ENCODE data around the gene C2CD5.
A peak's percentile ranks its signal among the peaks of the same experiment; 100 is the strongest.
"Not testable (repeated sequence)": the region's sequence is repeated elsewhere in the genome, so short reads cannot be mapped to it uniquely, and the experiment has no call there.

C2CD5 gene

GRCh38 chr12:22458298-22458937, 85.9 kb downstream of the C2CD5 start:
- TF ChIP-seq Cebpa-rat (IDR thresholded peaks at IDR 0.05) = no peak
- Histone ChIP-seq H3K4me3 (no peak overlapping the region), H4K20me1 (no peaks in the 10 kb centered on the region), H3K4me2 (peak overlapping the region in 1 of 11 experiments; percentile 12; a peak in 1 of 22 replicates), H3K36me3 (peaks cover 5 to 47% (median 20%) of the 10 kb centered on the region in 11 experiments; a peak in 15 of 22 replicates), H3K27me3 (no peaks in the 10 kb centered on the region), H3K27ac (no peak overlapping the region), H3K4me1 (peaks cover 0 to 11% (median 0%) of the 10 kb centered on the region in 10 experiments; a peak in 4 of 20 replicates), H3K9ac (no peak overlapping the region), H3K9me3 (replicated peaks in 1 of 11) (no peaks in the 10 kb centered on the region)

GRCh38 chr12:22457085-22457484, 87.3 kb downstream of the C2CD5 start:
- TF ChIP-seq Cebpa-rat (IDR thresholded peaks at IDR 0.05) = no peak
- peaks cover 11 to 57% (median 24%) of the 10 kb centered on the region in 11 experiments; a peak in 15 of 22 replicates for H3K36me3 ChIP-seq

DNA sequence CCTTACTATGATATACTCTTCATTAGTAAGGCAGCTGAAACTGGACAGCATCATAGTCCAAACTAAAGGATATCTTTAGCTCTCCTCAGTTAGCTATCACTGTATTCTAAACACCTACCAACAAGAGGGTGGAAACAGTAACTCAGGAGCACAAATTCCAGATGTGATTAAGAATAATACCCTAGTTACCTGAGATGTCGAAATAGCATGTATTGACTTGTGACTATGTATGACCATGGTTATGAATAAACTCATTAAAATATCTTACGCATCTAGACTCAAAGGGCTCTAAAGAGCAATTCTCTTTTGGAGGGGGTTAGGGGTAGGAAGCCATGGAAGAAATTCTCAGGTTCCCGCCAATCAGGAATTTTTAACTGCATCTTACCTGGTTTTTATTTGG, 90.8 kb downstream of the C2CD5 start:
- H3K9me3 ChIP-seq (replicated peaks in 1 of 11) = 0 out of 22 replicates have a peak, but pooled peaks cover 0 to 4% (median 0%) of the 10 kb centered on the region in 11 experiments
- H3K4me2 ChIP-seq = no peak overlapping the region
- H3K4me1 ChIP-seq = peaks cover 0 to 11% (median 0%) of the 10 kb centered on the region in 10 experiments; a peak in 4 of 20 replicates
- peaks cover 20 to 73% (median 33%) of the 10 kb centered on the region in 11 experiments; a peak in 19 of 22 replicates for H3K36me3 ChIP-seq
- no peaks in the 10 kb centered on the region for H4K20me1 ChIP-seq
- H3K9ac ChIP-seq = no peak overlapping the region
- no peak overlapping the region for H3K27ac ChIP-seq
- TF ChIP-seq Cebpa-rat (IDR thresholded peaks at IDR 0.05) = no peak
- H3K4me3 ChIP-seq = no peak overlapping the region
- H3K27me3 ChIP-seq = no peaks in the 10 kb centered on the region

More at GRCh38 chr12:22457085-22457484, 87.3 kb downstream of the C2CD5 start:
- Histone ChIP-seq H3K4me2 (no peak overlapping the region), H4K20me1 (no peaks in the 10 kb centered on the region), H3K9me3 (replicated peaks in 1 of 11) (no peaks in the 10 kb centered on the region), H3K27me3 (no peaks in the 10 kb centered on the region), H3K27ac (no peak overlapping the region), H3K4me3 (no peak overlapping the region), H3K4me1 (peaks cover 0 to 11% (median 0%) of the 10 kb centered on the region in 10 experiments; a peak in 4 of 20 replicates), H3K9ac (no peak overlapping the region)

GRCh38 chr12:22447223-22447622, 97.1 kb downstream of the C2CD5 start:
- Histone ChIP-seq H3K36me3 (peaks cover 6 to 38% (median 13%) of the 10 kb centered on the region in 11 experiments; a peak in 15 of 22 replicates), H3K27me3 (no peaks in the 10 kb centered on the region)

DNA sequence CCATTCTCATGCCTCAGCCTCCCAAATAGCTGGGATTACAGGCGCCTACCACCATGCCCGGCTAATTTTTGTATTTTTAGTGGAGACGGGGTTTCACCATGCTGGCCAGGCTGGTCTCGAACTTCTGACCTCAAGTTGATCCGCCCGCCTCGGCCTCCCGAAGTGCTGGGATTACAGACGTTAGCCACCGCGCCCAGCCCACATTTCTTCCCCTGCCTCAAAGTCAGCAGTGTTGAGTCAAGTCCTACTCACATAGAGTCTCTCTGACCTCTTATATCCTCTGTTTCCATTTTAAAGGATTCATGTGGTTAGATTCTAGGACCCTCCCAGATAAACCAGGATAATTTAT, 100.1 kb downstream of the C2CD5 start:
- H3K27ac ChIP-seq; H3K4me3 ChIP-seq; H3K9ac ChIP-seq; H3K27me3 ChIP-seq; H3K9me3 ChIP-seq (replicated peaks in 1 of 11); H4K20me1 ChIP-seq: not testable (repeated sequence)
- H3K36me3 ChIP-seq = peaks cover 0 to 17% (median 2%) of the 10 kb centered on the region in 11 experiments; a peak in 6 of 22 replicates
- peak overlapping the region in 7 of 11 experiments; percentile 24 to 75 (median 55); a peak in 10 of 22 replicates for H3K4me2 ChIP-seq
- H3K4me1 ChIP-seq = peaks cover 0 to 15% (median 11%) of the 10 kb centered on the region in 10 experiments; a peak in 9 of 20 replicates

More at GRCh38 chr12:22447223-22447622, 97.1 kb downstream of the C2CD5 start:
- no peak overlapping the region for H3K9ac ChIP-seq
- H3K9me3 ChIP-seq (replicated peaks in 1 of 11) = 0 out of 22 replicates have a peak, but pooled peaks cover 0 to 4% (median 0%) of the 10 kb centered on the region in 11 experiments
- H3K4me2 ChIP-seq = no peak overlapping the region
- no peak for TF ChIP-seq Cebpa-rat (IDR thresholded peaks at IDR 0.05)
- no peaks in the 10 kb centered on the region for H4K20me1 ChIP-seq
- no peak overlapping the region for H3K4me3 ChIP-seq
- no peak overlapping the region for H3K27ac ChIP-seq
- H3K4me1 ChIP-seq = peaks cover 0 to 15% (median 11%) of the 10 kb centered on the region in 10 experiments; a peak in 9 of 20 replicates

- H4K20me1 ChIP-seq = no peaks in the 10 kb centered on the region
- no peak overlapping the region; a peak in 1 of 22 replicates for H3K9ac ChIP-seq
- H3K9me3 ChIP-seq (replicated peaks in 1 of 11) = no peaks in the 10 kb centered on the region
- peaks cover 0 to 15% (median 11%) of the 10 kb centered on the region in 10 experiments; a peak in 9 of 20 replicates for H3K4me1 ChIP-seq
- H3K36me3 ChIP-seq = peaks cover 0 to 12% (median 0%) of the 10 kb centered on the region in 11 experiments; a peak in 3 of 22 replicates
- TF ChIP-seq Cebpa-rat (IDR thresholded peaks at IDR 0.05) = no peak
- H3K4me3 ChIP-seq = no peak overlapping the region
- H3K4me2 ChIP-seq = peak overlapping the region; percentile 22 to 75 (median 42); a peak in 18 of 22 replicates
- H3K27ac ChIP-seq = no peak overlapping the region
- no peaks in the 10 kb centered on the region for H3K27me3 ChIP-seq
These were observed 100.7 kb downstream of the C2CD5 start for GRCh38 chr12:22443379-22444316.

DNA sequence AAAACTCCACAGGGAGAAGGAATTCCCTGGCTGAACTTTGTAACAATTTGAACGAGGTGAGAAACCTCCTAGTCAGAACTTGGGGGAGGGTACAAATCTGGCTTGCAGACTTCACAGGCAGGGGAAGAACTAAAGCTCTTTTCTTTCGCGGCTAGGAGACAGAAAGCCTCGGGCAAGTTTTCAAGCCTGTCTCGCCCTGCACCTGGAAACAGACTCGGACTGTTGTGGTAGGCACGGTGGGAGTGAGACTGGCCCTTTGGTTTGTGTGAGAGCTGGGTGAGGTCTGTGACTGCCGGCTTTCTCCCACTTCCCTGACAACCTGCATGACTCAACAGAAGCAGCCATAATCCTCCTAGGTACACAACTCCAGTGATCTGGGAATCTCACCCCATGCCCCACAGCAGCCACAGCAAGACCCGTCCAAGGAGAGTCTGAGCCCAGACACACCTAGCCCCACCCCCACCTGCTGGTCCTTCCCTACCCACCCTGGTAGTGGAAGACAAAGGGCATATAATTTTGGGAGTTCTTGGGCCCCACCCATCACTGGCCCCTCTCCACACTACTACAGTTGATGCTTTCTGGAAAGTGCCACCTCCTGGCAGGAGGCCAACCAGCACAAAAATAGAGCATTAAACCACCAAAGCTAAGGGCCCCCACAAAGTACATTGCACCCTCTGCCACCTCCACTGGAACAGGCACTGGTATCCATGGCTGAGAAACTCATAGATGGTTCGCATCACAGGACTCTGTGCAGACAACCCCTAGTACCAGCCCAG, 107.1 kb downstream of the C2CD5 start:
- Histone ChIP-seq H3K4me2 (no peak overlapping the region), H3K9ac (no peak overlapping the region), H4K20me1 (no peaks in the 10 kb centered on the region), H3K27me3 (no peaks in the 10 kb centered on the region), H3K4me3 (no peak overlapping the region), H3K36me3 (no peaks in the 10 kb centered on the region), H3K27ac (no peak overlapping the region), H3K4me1 (no peaks in the 10 kb centered on the region), H3K9me3 (replicated peaks in 1 of 11) (no peaks in the 10 kb centered on the region)
- no peak for TF ChIP-seq Cebpa-rat (IDR thresholded peaks at IDR 0.05)

- no peak overlapping the region for H3K4me3 ChIP-seq
- H3K36me3 ChIP-seq = no peaks in the 10 kb centered on the region
- H3K4me1 ChIP-seq = no peaks in the 10 kb centered on the region
- no peak overlapping the region for H3K9ac ChIP-seq
- H3K27ac ChIP-seq = no peak overlapping the region
- no peaks in the 10 kb centered on the region for H3K27me3 ChIP-seq
- TF ChIP-seq Cebpa-rat (IDR thresholded peaks at IDR 0.05) = no peak
- no peaks in the 10 kb centered on the region for H4K20me1 ChIP-seq
- no peaks in the 10 kb centered on the region for H3K9me3 ChIP-seq (replicated peaks in 1 of 11)
- no peak overlapping the region for H3K4me2 ChIP-seq
These were observed 108.8 kb downstream of the C2CD5 start for GRCh38 chr12:22435583-22435982.
